OCI-LY7 (cell line): ENCODE measurements around the gene USF2. TPM values are rescaled to one million over a fixed set of nuclear protein-coding genes. Genes with fewer than 3 reads are reported as not detected.
"Not testable (repeated sequence)": the region's sequence is repeated elsewhere in the genome, so short reads cannot be mapped to it uniquely, and the experiment has no call there.

Experiments used
- BruUV-seq: library from RNA; stranded (reverse); fragments of 400-500 nt; replicated peaks from 2 replicates; lab custom pipeline; 2021; lab: Mats Ljungman, UMichigan
- CTCF ChIA-PET: fragments of 300-600 bp; sonication (Branson Sonifier 250); formaldehyde crosslinking; loops from one replicate; lab custom pipeline; 2022; ENCODE audit warnings: antibody characterized with exemption; ENCODE audit not compliant: unreplicated experiment; lab: Charles Lee
- POLR2A ChIA-PET: fragments of 300-600 bp; sonication (Branson Sonifier 250); formaldehyde crosslinking; loops from one replicate; lab custom pipeline; 2022; ENCODE audit warnings: antibody characterized with exemption; lab: Charles Lee
- DNase-seq: peaks from one replicate; pipeline ENCODE4 v3.0.0-alpha.2; 2015; ENCODE audit warnings: low spot score
- H2AFZ ChIP-seq: fragments of 200-600 bp; sonication (generic), shearing (Covaris generic); 2 replicates; pipeline ENCODE4 v1.6.1; 2014; ENCODE audit warnings: mild to moderate bottlenecking, antibody characterized with exemption, low read length, moderate library complexity
- H3K27ac ChIP-seq: fragments of 200-600 bp; sonication (generic); 2 replicates; pipeline ENCODE4 v1.5.1; 2014; ENCODE audit warnings: mixed run types, low read depth, mild to moderate bottlenecking, moderate library complexity, low read length, inconsistent platforms; ENCODE audit not compliant: poor library complexity, severe bottlenecking
- H3K36me3 ChIP-seq: fragments of 200-600 bp; sonication (generic); 2 replicates; pipeline ENCODE4 v1.6.1; 2014; ENCODE audit warnings: mild to moderate bottlenecking, antibody characterized with exemption, low read length, moderate library complexity, mixed read lengths; ENCODE audit not compliant: insufficient read depth
- H3K4me1 ChIP-seq: fragments of 200-600 bp; sonication (generic); 2 replicates; pipeline ENCODE4 v1.5.1; 2014; ENCODE audit warnings: mild to moderate bottlenecking, low read length; ENCODE audit not compliant: insufficient read depth, poor library complexity, severe bottlenecking
- H3K4me2 ChIP-seq: fragments of 200-600 bp; sonication (generic); 2 replicates; pipeline ENCODE4 v1.6.1; 2014; ENCODE audit warnings: mild to moderate bottlenecking, low read length
- H3K4me3 ChIP-seq: fragments of 200-600 bp; sonication (generic); 2 replicates; pipeline ENCODE4 v1.5.1; 2014; ENCODE audit warnings: mild to moderate bottlenecking, low read depth, low read length; ENCODE audit not compliant: poor library complexity, severe bottlenecking
- H3K79me2 ChIP-seq: fragments of 200-600 bp; sonication (generic); 2 replicates; pipeline ENCODE4 v1.6.1; 2016; ENCODE audit warnings: low read depth, mild to moderate bottlenecking, low read length, moderate library complexity, mixed read lengths; ENCODE audit not compliant: insufficient read depth
- H3K9me2 ChIP-seq: fragments of 200-600 bp; sonication (generic); 2 replicates; pipeline ENCODE4 v1.6.1; 2016; ENCODE audit warnings: mild to moderate bottlenecking, low read length, mixed read lengths; ENCODE audit not compliant: insufficient read depth
- H3K9me3 ChIP-seq: fragments of 200-600 bp; sonication (generic); 2 replicates; pipeline ENCODE4 v1.6.1; 2014; ENCODE audit warnings: mild to moderate bottlenecking, mixed run types, low read length, mixed read lengths
- H4K20me1 ChIP-seq: fragments of 200-600 bp; sonication (generic); 2 replicates; pipeline ENCODE4 v1.6.1; 2014; ENCODE audit warnings: mild to moderate bottlenecking, antibody characterized with exemption, low read length, moderate library complexity, mixed read lengths; ENCODE audit not compliant: insufficient read depth
- CTCF ChIP-seq: fragments of 200-600 bp; sonication (generic); conservative IDR thresholded peaks from 2 replicates; pipeline ENCODE4 v1.5.1; 2014; ENCODE audit warnings: mild to moderate bottlenecking, antibody characterized with exemption, low read length, moderate library complexity, mixed read lengths
- EZH2phosphoT487 ChIP-seq: fragments of 200-600 bp; sonication (generic); IDR thresholded peaks from 2 replicates; pipeline ENCODE4 v1.6.1; 2018; ENCODE audit warnings: low read depth, borderline replicate concordance, mild to moderate bottlenecking, mixed run types, antibody characterized with exemption, low read length, moderate library complexity, mixed read lengths
- intact Hi-C: fragments of 100-400 bp; cut with micrococcal nuclease; formaldehyde crosslinking; loops from one replicate; pipeline ENCODE4 v1.10.0; 2022; ENCODE audit not compliant: unreplicated experiment
- total RNA-seq, 2 experiments: library from RNA; depleted of rRNA in 1 of 2; stranded (reverse); fragments of >200 nt in 1 of 2; shearing (Covaris generic) in 1 of 2; gene quantifications; 2 replicates each; pipeline ENCODE4 v1.2.3, GENCODE V29; 2014 to 2022

Gene USF2
- total RNA-seq, 2 experiments from 2014 or later, result 105 to 155 TPM

- Histone ChIP-seq H3K79me2 (no peaks in the 10 kb centered on the region), H3K9me2 (no peaks in the 10 kb centered on the region), H3K4me3 (no peak overlapping the region), H3K27ac (no peak overlapping the region), H3K4me2 (no peak overlapping the region), H3K36me3 (peaks cover 7% of the 10 kb centered on the region; the same call in 1 of the 2 replicates), H4K20me1 (no peaks in the 10 kb centered on the region), H3K4me1 (peaks cover 18% of the 10 kb centered on the region), H3K9me3 (no peaks in the 10 kb centered on the region), H2AFZ (no peak overlapping the region)
- TF ChIP-seq EZH2phosphoT487, result no peak
- no peak for TF ChIP-seq CTCF
- no peak for DNase-seq
- BruUV-seq, result no TSS peak
- intact Hi-C loops, result no loop called here
- POLR2A ChIA-PET, result interaction anchor here (0.7 kb wide), 1 partner anchor 263 kb away, joined by 3 read pairs; no protein-coding TSS in a partner anchor
- CTCF ChIA-PET, result interaction anchor here (0.6 kb wide), 1 partner anchor 8 kb away, joined by 3 read pairs; no protein-coding TSS in a partner anchor
Observed at GRCh38 chr19:35284153-35285094, 15.7 kb downstream of the USF2 start.

- CTCF ChIA-PET, result interaction anchor here (0.6 kb wide), 1 partner anchor 143 kb away, joined by 20 read pairs; no protein-coding TSS in a partner anchor
- H3K9me2 ChIP-seq, result no peaks in the 10 kb centered on the region
Observed at GRCh38 chr19:35285095-35285449, 16.3 kb downstream of the USF2 start.

GRCh38 chr19:35285465-35285864, 16.7 kb downstream of the USF2 start:
- H3K4me1 ChIP-seq, H3K27ac ChIP-seq, H4K20me1 ChIP-seq, DNase-seq, POLR2A ChIA-PET, H3K4me3 ChIP-seq, H3K79me2 ChIP-seq, BruUV-seq, intact Hi-C loops, H3K36me3 ChIP-seq, H3K4me2 ChIP-seq, H3K9me3 ChIP-seq, H2AFZ ChIP-seq, H3K9me2 ChIP-seq: not testable (repeated sequence)
- CTCF ChIA-PET, result interaction anchor here (0.6 kb wide), 1 partner anchor 143 kb away, joined by 20 read pairs; no protein-coding TSS in a partner anchor

More at GRCh38 chr19:35285095-35285449, 16.3 kb downstream of the USF2 start:
- BruUV-seq, result no TSS peak
- intact Hi-C loops, result no loop called here
- peaks cover 12% of the 10 kb centered on the region for H3K4me1 ChIP-seq
- H3K4me3 ChIP-seq, result no peak overlapping the region
- H3K36me3 ChIP-seq, result 0 out of 2 replicates have a peak, but pooled peaks cover 4% of the 10 kb centered on the region
- H3K9me3 ChIP-seq, result no peaks in the 10 kb centered on the region
- TF ChIP-seq EZH2phosphoT487, result no peak
- TF ChIP-seq CTCF, result no peak
- POLR2A ChIA-PET, result no interaction called here
- H3K27ac ChIP-seq, result no peak overlapping the region
- no peaks in the 10 kb centered on the region for H4K20me1 ChIP-seq
- H3K79me2 ChIP-seq, result no peaks in the 10 kb centered on the region
- H3K4me2 ChIP-seq, result no peak overlapping the region
- DNase-seq, result no peak
- H2AFZ ChIP-seq, result no peak overlapping the region

- H3K9me2 ChIP-seq, H3K36me3 ChIP-seq, intact Hi-C loops, H3K27ac ChIP-seq, H2AFZ ChIP-seq, H3K4me2 ChIP-seq, H3K9me3 ChIP-seq, H3K4me1 ChIP-seq, H3K4me3 ChIP-seq, H4K20me1 ChIP-seq, POLR2A ChIA-PET, DNase-seq, H3K79me2 ChIP-seq, BruUV-seq: not testable (repeated sequence)
- CTCF ChIA-PET, result interaction anchor here (0.6 kb wide), 1 partner anchor 171 kb away, joined by 3 read pairs; no protein-coding TSS in a partner anchor
Observed at GRCh38 chr19:35286101-35286500, 17.3 kb downstream of the USF2 start.
